KOPT-K1 (cell line): ENCODE results near the gene WDR82.

Source experiments
- H3K27ac ChIP-seq: fragments of 200-600 bp; sonication (generic); 2 replicates; pipeline ENCODE4 v1.5.1; 2016; ENCODE audit warnings: antibody characterized with exemption, mild to moderate bottlenecking, low read depth, low read length; ENCODE audit not compliant: poor library complexity, severe bottlenecking
- H3K36me3 ChIP-seq: fragments of 200-600 bp; sonication (generic); 2 replicates; pipeline ENCODE4 v1.5.1; 2017; ENCODE audit warnings: antibody characterized with exemption, mild to moderate bottlenecking, low read length, moderate library complexity; ENCODE audit not compliant: insufficient read depth
- H3K9me3 ChIP-seq: fragments of 200-600 bp; sonication (generic); 2 replicates; pipeline ENCODE4 v1.5.1; 2017; ENCODE audit warnings: antibody characterized with exemption, low read length, mild to moderate bottlenecking; ENCODE audit not compliant: insufficient read depth, poor library complexity, severe bottlenecking

The WDR82 gene

DNA sequence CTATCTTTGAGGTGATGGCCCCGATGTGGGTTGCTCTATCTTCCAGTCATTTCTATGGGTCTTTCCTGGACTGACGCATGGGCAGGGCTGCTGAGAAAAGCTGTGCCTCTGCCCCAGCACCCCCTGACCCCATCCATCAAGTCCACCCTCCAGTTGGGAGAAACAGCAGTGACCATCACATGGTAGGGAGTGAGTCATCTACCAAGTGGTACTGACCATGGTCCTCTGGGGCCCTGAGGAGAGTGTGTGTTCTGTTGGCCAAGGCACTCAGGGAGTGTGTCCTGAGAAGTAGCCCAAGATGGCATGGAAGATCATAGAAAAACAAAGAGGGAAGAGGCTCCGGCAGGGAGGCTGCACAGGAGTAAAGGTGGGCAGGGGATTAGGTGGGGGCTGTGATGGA, 36.0 kb upstream of the WDR82 start:
- no peaks in the 10 kb centered on the region for H3K9me3 ChIP-seq
- no peak overlapping the region for H3K27ac ChIP-seq
- H3K36me3 ChIP-seq = no peaks in the 10 kb centered on the region

DNA sequence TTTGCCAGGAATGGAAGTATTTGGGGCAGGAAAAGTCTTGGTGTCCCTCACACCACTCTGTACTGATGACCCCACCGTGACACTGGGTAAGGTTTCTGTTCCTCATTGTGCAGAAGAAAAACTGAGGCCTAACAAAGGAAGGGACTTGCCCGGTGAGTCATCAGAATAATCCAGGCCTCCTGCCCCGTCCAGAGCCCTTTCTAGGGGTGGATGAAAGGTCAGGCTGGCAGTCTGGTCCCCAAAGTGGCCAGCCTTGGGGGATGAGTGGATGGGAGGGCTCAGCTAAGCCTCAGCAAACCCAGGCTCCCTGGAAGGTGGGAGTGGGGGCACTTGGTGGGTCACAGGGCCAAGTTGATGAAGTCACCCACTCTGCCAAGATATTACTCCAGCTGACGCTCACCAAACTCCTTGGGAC, 35.3 kb upstream of the WDR82 start:
- H3K27ac ChIP-seq = no peak overlapping the region
- no peaks in the 10 kb centered on the region for H3K9me3 ChIP-seq
- no peaks in the 10 kb centered on the region for H3K36me3 ChIP-seq

DNA sequence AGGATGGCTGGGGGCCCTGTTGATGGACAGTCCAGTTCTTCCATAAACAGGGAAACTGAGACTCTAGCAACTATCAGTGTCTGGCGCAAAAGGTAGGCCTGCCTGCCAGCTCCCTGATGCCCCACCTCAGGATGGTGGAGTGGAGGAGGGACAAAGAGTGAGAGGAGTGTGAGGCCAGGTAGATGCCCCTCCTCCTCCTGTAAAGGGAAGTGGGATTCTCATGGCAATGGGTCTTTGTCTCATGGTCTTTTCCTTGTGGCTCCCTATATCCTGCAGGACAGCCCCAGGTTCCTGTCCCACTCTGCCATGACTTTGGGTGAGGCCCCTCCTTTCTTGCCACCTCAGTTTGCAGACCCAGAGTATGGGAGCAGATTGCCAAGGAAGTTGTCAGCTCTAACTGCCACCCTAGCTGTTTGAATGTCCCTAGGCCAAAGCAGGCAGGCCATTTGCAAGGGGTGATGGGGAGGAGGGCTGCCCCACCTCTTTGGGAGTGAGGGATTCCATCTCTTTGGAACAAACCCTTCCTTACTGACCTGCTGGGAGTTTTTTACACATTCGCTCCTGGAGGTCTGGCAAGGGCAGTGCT, 34.8 kb upstream of the WDR82 start:
- Histone ChIP-seq H3K36me3 (no peaks in the 10 kb centered on the region), H3K9me3 (no peaks in the 10 kb centered on the region), H3K27ac (no peak overlapping the region)

DNA sequence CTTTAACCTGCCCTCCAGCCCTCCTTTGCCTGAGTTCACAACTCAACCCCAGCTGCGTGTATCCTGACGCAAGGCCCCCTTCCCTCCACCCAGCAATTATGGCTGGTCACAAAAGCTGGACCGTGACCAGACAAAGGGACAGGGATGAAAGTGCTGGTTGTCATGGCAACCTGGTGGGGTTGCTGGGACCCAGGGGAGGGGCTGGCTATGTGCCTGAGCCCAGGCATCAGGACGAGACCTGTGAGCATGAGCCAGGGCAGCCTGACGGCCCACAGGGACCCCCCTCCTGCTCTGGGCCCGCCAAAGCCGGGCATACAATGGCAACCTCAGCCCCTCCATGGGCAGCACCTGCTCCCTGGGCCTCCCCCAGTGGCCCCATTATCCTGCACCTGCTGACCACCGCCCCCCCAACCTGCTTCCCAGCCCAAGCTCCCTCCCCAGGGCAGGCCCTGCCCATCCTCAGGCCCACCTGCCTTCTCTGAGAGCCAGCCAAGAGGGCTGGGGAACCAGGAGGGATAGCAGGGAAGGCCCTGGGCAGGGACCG, 33.2 kb upstream of the WDR82 start:
- Histone ChIP-seq H3K9me3 (no peaks in the 10 kb centered on the region), H3K36me3 (no peaks in the 10 kb centered on the region), H3K27ac (no peak overlapping the region)

DNA sequence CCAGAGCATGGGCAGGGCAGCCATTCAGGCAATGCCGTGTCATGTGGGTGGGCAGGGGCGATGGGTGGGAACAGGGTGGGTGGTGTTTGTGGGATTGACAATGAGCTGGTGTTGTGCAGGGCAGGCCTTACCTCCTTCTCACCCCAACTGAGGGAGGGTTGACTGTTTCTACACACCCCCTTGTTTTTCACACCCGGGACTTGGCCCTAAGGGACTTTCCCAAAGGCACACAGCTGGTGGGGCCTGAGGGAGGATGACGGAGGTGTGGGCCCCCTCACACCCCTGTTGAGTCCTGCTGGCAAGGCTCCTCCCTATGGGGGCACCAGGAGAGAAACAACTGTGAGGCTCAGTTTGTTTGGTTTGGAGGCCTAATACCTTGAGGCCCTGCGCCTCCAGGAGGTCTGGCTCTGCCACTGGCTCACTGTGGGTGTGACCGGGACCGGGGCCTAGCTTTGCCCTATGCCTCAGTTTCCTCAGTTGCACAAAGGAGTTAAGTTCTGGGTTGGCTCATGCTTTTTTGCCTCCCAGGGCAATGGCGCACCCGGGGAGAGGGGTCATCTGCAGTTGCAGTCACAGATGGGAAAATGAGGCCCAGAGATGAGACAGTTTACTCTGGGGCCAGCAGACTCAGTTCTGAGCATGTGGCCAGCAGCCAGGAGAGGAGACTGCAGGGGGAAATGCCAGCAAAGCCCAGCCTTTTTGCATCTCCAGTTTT, 32.6 kb upstream of the WDR82 start:
- Histone ChIP-seq H3K9me3 (no peaks in the 10 kb centered on the region), H3K36me3 (no peaks in the 10 kb centered on the region), H3K27ac (no peak overlapping the region)

DNA sequence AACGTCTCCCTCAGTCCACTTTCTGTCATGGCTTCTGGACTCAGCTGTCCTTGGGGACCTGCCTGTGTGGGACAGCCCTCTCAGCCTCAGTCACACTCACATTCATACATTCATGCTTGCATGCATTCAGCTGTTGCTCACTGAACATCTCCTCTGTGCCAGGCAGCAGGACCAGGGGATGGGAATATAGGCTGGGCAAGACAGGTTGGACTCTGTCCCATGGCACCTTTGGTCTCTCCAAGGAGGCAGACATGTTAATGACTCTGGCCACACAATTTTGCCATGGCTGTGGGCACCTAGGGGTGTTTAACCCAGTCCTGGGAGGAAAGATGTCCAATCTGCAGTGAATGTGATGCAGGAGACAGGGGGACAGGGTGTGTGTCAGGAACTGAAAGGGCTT, 29.9 kb upstream of the WDR82 start:
- Histone ChIP-seq H3K36me3 (no peaks in the 10 kb centered on the region), H3K9me3 (no peaks in the 10 kb centered on the region), H3K27ac (peak overlapping the region; percentile 42)

DNA sequence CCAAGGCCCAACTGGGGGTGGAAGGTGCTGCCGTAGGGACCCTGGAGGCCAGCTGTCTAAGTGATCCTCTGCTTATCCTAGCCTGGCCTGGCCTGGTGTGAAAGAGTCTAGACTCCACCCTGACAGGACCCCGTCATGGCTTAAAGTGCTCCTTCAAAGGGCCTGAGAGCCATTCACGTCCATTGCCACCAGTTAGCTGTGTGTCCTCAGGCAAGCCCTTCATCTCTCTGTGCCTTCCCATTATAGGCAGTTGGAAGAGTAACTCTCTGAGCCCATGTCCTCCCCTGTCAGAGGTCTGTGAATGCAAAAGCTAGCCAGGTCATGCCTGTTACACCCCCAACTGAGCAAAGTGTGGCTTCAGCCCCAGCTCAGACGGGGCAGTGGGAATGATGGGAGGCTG, 28.5 kb upstream of the WDR82 start:
- H3K9me3 ChIP-seq = no peaks in the 10 kb centered on the region
- H3K36me3 ChIP-seq = no peaks in the 10 kb centered on the region
- H3K27ac ChIP-seq = no peak overlapping the region

DNA sequence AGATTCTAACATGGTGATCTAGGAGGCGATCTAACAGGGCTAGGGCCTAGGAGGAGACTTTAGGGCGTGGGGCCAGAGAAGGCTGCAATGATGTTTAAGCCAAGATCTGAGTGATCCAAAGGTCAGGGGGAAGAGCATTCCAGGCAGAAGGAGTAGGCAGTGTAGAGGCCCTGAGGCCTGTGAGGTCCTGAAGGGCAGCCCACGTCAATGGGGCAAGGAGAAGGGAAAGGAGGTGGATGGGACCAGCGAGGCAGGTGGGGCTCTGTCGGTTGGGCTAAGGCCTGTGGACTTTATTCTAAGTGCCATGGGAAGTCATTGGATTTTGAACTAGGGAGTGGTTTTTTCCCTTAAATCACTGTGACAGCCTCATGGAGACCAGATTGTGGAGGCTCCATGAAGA, 27.5 kb upstream of the WDR82 start:
- no peaks in the 10 kb centered on the region for H3K9me3 ChIP-seq
- H3K27ac ChIP-seq = no peak overlapping the region
- no peaks in the 10 kb centered on the region for H3K36me3 ChIP-seq

DNA sequence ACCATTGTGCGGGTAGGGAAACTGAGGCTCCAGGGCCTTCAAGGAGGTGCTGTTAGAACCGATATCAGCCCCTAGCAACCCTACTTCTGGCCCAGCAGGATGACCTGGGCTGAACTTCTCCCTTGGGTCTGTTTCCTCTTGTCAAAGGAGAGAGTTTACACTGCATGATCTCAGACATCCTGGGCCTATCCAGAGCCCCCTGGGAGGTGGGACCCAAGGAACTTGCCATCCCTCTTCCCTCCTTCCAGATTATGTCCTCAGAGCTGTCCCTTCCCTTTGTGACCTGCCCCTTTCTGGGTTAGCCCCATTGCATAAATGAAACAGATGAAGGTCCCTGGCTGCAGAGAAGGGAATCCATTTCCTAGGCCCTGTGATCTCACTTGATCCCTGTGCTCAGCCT, 25.4 kb upstream of the WDR82 start:
- H3K36me3 ChIP-seq = no peaks in the 10 kb centered on the region
- H3K27ac ChIP-seq = no peak overlapping the region
- H3K9me3 ChIP-seq = no peaks in the 10 kb centered on the region

DNA sequence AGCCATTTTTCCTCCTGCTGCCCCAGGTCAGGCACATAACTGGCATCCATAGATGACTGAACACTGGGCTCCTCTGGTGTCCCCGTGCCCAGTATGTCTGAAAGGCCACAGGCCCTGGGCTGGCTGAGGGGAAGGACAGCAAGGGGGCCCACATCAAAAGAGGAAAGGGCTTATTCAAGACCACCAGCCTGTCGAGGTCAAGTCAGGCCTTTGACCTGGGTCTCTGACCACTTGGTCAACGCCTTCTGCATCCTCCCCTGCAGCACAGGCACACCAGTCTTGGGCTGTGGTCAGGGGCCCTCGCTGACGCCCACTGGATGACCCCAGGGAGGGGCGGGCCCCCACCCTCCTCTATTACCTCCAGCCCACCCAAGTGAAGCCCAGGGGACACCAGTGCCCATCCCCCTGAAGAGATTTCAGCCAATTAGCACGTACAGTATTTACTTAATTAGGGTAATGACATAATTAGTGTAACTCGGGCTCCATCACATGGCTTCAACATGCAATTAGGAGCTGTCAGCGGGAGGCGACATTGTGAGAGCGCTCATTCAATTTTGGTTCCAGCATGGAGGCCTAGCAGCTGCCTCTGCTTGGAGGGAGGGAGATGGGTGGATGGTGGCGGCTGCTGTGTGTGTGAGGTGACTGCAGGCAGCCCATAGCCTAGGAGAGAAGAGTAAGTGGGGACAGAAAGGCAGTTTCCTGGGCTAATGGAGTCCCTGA, 24.1 kb upstream of the WDR82 start:
- no peak overlapping the region for H3K27ac ChIP-seq
- no peaks in the 10 kb centered on the region for H3K9me3 ChIP-seq
- no peaks in the 10 kb centered on the region for H3K36me3 ChIP-seq

DNA sequence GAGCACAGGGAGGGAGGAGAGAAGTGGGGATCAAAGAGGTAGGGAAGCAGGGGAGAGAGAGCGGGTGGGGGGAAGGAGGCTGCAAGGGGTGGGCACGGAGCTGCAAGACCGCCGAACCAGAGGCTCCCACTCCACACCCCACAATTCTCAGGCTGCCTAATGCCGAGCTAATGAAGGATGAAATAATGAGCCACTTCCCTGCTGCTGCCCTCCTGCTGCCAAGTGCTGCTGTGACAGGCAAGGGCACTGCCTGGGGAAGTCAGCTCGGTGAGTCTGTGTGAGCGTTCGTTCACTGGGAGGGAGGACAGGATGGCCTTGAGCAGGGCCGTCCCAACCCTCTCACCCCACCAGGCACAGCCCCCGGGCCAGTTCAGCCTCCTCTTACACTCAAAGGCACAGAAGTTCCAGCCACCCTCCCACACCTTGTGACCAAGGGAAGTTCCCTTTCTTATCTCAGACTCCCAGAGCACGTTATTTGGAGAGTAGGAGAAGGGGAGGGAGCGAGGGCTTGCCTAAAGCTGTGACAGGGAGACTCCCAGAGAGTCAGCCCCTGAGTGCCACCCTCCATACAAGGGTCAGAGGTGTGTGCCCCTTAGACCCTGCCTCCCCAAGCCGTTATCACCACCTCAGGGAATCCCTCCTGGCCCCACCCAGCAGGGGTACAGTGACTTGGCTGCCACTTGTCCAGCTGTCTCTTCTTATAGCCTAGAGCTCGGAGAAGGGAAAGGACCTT, 21.6 kb upstream of the WDR82 start:
- Histone ChIP-seq H3K27ac (no peak overlapping the region), H3K9me3 (no peaks in the 10 kb centered on the region), H3K36me3 (no peaks in the 10 kb centered on the region)

DNA sequence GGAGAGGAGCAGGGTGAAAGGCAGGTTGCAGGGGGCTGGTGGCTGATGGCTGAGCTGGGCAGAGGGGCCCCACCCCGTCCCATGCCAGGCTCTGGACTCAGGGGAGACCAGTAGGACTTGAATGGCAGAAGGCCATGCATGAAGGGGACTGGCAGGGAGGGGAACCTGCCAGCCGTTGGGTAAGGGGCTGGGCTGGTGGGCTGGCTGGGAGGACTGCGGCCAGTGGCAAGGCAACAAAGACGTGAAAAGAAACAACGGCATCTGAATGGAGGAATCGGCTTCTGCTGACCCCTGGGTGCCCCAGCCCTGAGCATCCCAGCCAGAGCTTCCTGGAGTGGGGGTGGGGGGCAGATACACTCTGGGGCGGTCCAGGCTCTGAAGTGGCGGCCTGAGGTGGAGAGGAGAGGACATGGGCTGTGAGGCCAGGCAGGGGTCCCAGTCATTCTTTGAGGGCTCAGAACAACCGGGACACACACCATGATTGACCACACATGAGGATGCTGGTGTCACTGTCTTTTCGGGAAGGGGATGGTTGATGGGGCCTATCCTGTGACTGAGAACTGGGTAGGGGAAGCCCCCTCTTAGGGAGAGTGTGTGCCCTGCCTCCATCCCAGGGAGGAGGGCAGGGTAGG, 20.9 kb upstream of the WDR82 start:
- Histone ChIP-seq H3K27ac (no peak overlapping the region), H3K9me3 (no peaks in the 10 kb centered on the region), H3K36me3 (no peaks in the 10 kb centered on the region)

DNA sequence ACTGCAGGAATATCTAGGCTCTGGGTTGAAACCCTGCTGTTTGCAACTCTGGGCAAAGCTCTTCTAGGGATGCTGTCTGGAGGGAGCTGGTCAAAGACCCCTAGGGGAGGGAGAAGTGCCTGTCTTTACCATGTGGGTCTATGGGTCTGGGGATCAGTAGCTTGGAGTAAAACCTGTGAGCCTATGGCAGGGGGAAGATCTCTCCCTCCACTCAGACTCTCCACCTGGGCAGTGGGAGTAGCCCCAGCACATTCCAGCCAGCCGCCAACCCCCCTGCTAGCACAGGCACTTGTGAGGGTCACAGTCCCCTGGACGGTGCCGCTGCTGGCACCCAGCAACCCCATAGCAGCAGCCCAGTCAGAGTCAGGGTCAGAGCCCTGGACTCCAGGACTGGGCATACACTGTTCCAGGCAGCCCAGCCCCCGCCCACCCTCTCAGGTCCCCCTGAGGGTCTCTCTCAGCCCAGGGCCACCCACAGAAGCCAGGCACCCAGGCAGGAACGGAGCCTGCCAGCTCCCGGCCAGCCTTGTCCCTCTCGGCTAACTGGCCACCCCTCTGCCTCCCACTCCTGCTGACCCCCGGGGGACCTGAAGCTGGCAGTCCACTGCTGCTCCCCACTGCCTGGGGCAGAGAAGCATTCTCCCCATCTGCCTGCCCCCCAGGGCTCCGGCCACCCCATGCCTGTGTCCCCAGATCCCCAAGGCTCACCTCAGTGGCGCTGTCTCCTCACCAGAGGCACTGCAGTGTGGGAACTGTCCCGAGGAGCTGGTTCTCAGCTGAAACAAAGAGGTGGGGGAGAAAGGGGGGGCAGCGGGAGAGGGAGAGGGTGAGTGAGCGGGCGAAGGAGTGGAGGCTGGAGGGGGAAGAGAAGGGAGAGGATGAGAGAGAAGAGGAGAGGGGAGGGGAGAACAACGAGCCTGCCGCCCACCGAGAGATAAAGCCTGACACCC, 20.0 kb upstream of the WDR82 start:
- no peaks in the 10 kb centered on the region for H3K9me3 ChIP-seq
- peaks cover 7% of the 10 kb centered on the region; the same call in 1 of the 2 replicates for H3K36me3 ChIP-seq
- no peak overlapping the region for H3K27ac ChIP-seq
